Activated B cell treated with CpG ODN at 0.5 μM for 24 hours (primary cell): ENCODE measurements around the gene POLR3H. TPM values are rescaled to one million over a fixed set of nuclear protein-coding genes. Genes with fewer than 3 reads are reported as not detected.

Source experiments
- ATAC-seq: fragments of 200-7000 bp; cut with Tn5 transposase; one replicate; pipeline ENCODE4 v1.10.0; 2021; ENCODE audit warnings: low read depth, mild to moderate bottlenecking, moderate library complexity
- CTCF ChIA-PET: fragments of 350-600 bp; sonication (Branson Sonifier 250); formaldehyde crosslinking; loops from one replicate; lab custom pipeline; 2021; ENCODE audit warnings: antibody characterized with exemption; lab: Charles Lee
- POLR2A ChIA-PET: fragments of 350-600 bp; sonication (Branson Sonifier 250); formaldehyde crosslinking; loops from one replicate; lab custom pipeline; 2021; ENCODE audit warnings: antibody characterized with exemption; lab: Charles Lee
- DNase-seq: peaks from one replicate; pipeline ENCODE4 v3.0.0; 2022
- H3K27ac Mint-ChIP-seq: one replicate; pipeline ENCODE4 v1.8.0; 2020; ENCODE audit warnings: mixed read lengths
- H3K27me3 Mint-ChIP-seq: one replicate; pipeline ENCODE4 v1.8.0; 2021; ENCODE audit warnings: mixed read lengths
- H3K36me3 Mint-ChIP-seq: one replicate; pipeline ENCODE4 v1.8.0; 2021; ENCODE audit warnings: low read depth, mixed read lengths
- H3K4me1 Mint-ChIP-seq: one replicate; pipeline ENCODE4 v1.8.0; 2021; ENCODE audit warnings: mixed read lengths
- H3K4me3 Mint-ChIP-seq: one replicate; pipeline ENCODE4 v1.8.0; 2020; ENCODE audit warnings: mild to moderate bottlenecking, mixed read lengths
- H3K9me3 Mint-ChIP-seq: one replicate; pipeline ENCODE4 v1.8.0; 2020; ENCODE audit warnings: mixed read lengths
- intact Hi-C: fragments of 100-400 bp; cut with micrococcal nuclease; formaldehyde crosslinking; loops from one replicate; pipeline ENCODE4 v1.15.1; 2024
- total RNA-seq: library from RNA; stranded (reverse); gene quantifications from 2 replicates; pipeline ENCODE4 v1.2.3, GENCODE V29; 2022
- TF ChIP-seq, protein P1 (sequence below): fragments of 200-600 bp; IDR thresholded peaks from one replicate; pipeline ENCODE4 v1.8.0; 2022; ENCODE audit warnings: antibody characterized with exemption, mild to moderate bottlenecking

Gene POLR3H
- total RNA-seq, 1 donor from 2014 or later: 43.9 TPM

DNA sequence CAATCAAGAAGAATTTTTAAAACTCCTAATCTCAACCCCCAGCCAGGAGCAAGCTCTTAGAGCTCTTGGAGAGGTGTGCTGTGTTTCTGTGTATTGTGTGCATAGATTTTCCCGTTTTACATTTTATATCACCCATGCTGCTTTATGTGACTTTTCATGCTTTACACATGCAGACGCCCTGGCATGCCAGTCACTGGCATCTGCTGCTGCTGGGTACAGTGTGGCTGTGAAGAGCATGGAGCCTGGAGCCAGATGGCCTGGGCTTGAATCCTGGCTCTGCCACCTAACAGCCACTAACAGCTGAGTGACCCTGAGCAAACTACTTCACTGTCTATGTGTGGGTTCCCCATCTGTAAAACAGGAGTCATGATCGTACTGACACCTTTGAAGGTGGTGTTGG, 23.1 kb downstream of the POLR3H start:
- H3K27me3 Mint-ChIP-seq: no peaks in the 10 kb centered on the region
- intact Hi-C loops: no loop called here
- peaks cover 66% of the 10 kb centered on the region for H3K36me3 Mint-ChIP-seq
- ATAC-seq (no peak), DNase-seq (no peak)
- no peak overlapping the region for H3K4me3 Mint-ChIP-seq
- H3K4me1 Mint-ChIP-seq: peaks cover 13% of the 10 kb centered on the region
- no peaks in the 10 kb centered on the region for H3K9me3 Mint-ChIP-seq
- no peak overlapping the region for H3K27ac Mint-ChIP-seq
- POLR2A ChIA-PET: interaction anchor here (0.7 kb wide), 1 partner anchor 146 kb away, joined by 8 read pairs; no protein-coding TSS in a partner anchor
- CTCF ChIA-PET: no interaction called here
- TF ChIP-seq, protein P1, sequence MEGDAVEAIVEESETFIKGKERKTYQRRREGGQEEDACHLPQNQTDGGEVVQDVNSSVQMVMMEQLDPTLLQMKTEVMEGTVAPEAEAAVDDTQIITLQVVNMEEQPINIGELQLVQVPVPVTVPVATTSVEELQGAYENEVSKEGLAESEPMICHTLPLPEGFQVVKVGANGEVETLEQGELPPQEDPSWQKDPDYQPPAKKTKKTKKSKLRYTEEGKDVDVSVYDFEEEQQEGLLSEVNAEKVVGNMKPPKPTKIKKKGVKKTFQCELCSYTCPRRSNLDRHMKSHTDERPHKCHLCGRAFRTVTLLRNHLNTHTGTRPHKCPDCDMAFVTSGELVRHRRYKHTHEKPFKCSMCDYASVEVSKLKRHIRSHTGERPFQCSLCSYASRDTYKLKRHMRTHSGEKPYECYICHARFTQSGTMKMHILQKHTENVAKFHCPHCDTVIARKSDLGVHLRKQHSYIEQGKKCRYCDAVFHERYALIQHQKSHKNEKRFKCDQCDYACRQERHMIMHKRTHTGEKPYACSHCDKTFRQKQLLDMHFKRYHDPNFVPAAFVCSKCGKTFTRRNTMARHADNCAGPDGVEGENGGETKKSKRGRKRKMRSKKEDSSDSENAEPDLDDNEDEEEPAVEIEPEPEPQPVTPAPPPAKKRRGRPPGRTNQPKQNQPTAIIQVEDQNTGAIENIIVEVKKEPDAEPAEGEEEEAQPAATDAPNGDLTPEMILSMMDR: no peak

DNA sequence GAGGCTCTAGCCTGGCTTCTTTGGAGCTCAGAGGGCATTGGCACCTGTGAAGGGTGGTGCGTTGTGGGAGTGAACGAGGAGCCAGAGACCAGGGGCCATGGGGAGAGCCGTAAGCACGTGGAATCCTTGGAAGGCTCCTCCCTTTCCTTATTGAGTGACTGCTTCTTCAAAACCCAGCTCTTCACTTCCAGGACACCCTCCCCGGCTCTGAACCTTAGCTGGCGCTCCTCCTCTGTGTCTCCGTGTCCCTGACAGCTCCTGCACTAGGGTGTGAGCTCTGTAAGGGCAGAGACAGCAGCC, 26.3 kb downstream of the POLR3H start:
- no peak overlapping the region for H3K27ac Mint-ChIP-seq
- POLR2A ChIA-PET: interaction anchor here (0.7 to 3.2 kb wide), 3 partner anchors 39 to 114 kb away, joined by 4 to 18 read pairs (median 8); partner anchors contain the start of gene TOB2
- peaks cover 68% of the 10 kb centered on the region for H3K36me3 Mint-ChIP-seq
- no peak for DNase-seq
- CTCF ChIA-PET: interaction anchor here (0.9 to 4.5 kb wide), 13 partner anchors 13 to 137 kb away, joined by 3 to 99 read pairs (median 5); partner anchors contain the start of genes ACO2, PHF5A and TEF
- no peaks in the 10 kb centered on the region for H3K4me1 Mint-ChIP-seq
- intact Hi-C loops: no loop called here
- no peak overlapping the region for H3K4me3 Mint-ChIP-seq
- ATAC-seq: no peak
- H3K9me3 Mint-ChIP-seq: no peaks in the 10 kb centered on the region
- no peaks in the 10 kb centered on the region for H3K27me3 Mint-ChIP-seq
- TF ChIP-seq, protein P1: no peak

- Mint-ChIP-seq H3K36me3 (peaks cover 67% of the 10 kb centered on the region), H3K4me1 (no peaks in the 10 kb centered on the region), H3K4me3 (no peak overlapping the region), H3K27ac (no peak overlapping the region), H3K9me3 (no peaks in the 10 kb centered on the region), H3K27me3 (no peaks in the 10 kb centered on the region)
- intact Hi-C loops: loop anchor here (1.0 kb wide), 1 partner anchor 114 kb away; no protein-coding TSS in a partner anchor
- TF ChIP-seq, protein P1: no peak
- peak; percentile 41 for DNase-seq
- ChIA-PET POLR2A (interaction anchor here (0.7 to 3.2 kb wide), 4 partner anchors 39 to 114 kb away, joined by 3 to 18 read pairs (median 6); partner anchors contain the start of gene TOB2), CTCF (interaction anchor here (0.7 to 4.5 kb wide), 16 partner anchors 12 to 136 kb away, joined by 3 to 99 read pairs (median 5); partner anchors contain the start of genes ACO2, PHF5A and TEF)
- peak; percentile 60 for ATAC-seq
These were observed 26.9 kb downstream of the POLR3H start for GRCh38 chr22:41517172-41518047.

GRCh38 chr22:41516462-41516861, 27.8 kb downstream of the POLR3H start:
- TF ChIP-seq, protein P1: no peak
- Mint-ChIP-seq H3K9me3 (no peaks in the 10 kb centered on the region), H3K27me3 (no peaks in the 10 kb centered on the region), H3K36me3 (peaks cover 75% of the 10 kb centered on the region), H3K27ac (no peak overlapping the region), H3K4me3 (no peak overlapping the region), H3K4me1 (no peaks in the 10 kb centered on the region)
- ChIA-PET CTCF (interaction anchor here (1.0 to 4.5 kb wide), 8 partner anchors 15 to 135 kb away, joined by 4 to 99 read pairs (median 6); partner anchors contain the start of genes ACO2, PHF5A and TEF), POLR2A (interaction anchor here (1.8 to 3.2 kb wide), 2 partner anchors 70 to 113 kb away, joined by 8 to 18 read pairs; partner anchors contain the start of gene TOB2)
- intact Hi-C loops: no loop called here
- ATAC-seq (no peak), DNase-seq (no peak)

DNA sequence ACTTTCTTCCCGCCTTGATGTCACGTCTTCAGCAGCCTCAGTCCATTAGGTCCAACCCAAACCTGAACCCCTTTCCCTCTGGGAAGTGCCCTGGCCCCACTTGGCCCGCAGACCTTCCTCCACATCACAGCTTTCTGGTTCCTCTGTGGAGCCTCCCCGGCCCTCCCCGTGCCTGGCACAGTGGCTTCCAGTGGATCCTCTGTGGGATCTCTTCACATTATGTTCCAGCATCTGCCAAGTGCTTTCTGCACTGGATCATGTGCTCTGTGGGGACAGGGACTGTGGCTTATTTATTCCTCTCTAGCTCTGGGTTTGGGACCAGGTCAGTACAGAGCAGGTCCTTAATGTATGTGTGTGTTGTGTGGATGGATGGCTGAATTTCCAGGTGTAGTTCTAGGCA, 30.9 kb downstream of the POLR3H start:
- H3K36me3 Mint-ChIP-seq: peaks cover 85% of the 10 kb centered on the region
- CTCF ChIA-PET: interaction anchor here (0.9 kb wide), 1 partner anchor 110 kb away, joined by 3 read pairs; no protein-coding TSS in a partner anchor
- intact Hi-C loops: no loop called here
- H3K4me1 Mint-ChIP-seq: no peaks in the 10 kb centered on the region
- no peaks in the 10 kb centered on the region for H3K27me3 Mint-ChIP-seq
- DNase-seq (no peak), ATAC-seq (no peak)
- H3K27ac Mint-ChIP-seq: no peak overlapping the region
- H3K4me3 Mint-ChIP-seq: no peak overlapping the region
- TF ChIP-seq, protein P1: no peak
- H3K9me3 Mint-ChIP-seq: no peaks in the 10 kb centered on the region
- POLR2A ChIA-PET: no interaction called here
